Thoracic aorta (tissue), 2 donors: ENCODE results near the gene STAT6. TPM values are rescaled to one million over a fixed set of nuclear protein-coding genes. Genes with fewer than 3 reads are reported as not detected.

Source experiments
- total RNA-seq, 2 donors: library from RNA; depleted of rRNA; stranded (reverse); fragments of >200 nt; gene quantifications; one replicate each; pipeline versions ENCODE4 v1.1.0 to v1.2.3, GENCODE V29; 2016

Gene STAT6
- total RNA-seq, 2 donors from 2014 or later = 133 to 185 TPM

Other genes with a start within 250 kb of the STAT6 start
- under 1 TPM in 1 of 2 donors, not detected in 1; 0.27 TPM for gene SDR9C7, start 177.0 kb downstream of the STAT6 start, total RNA-seq
- gene RDH16, start 153.8 kb downstream of the STAT6 start, total RNA-seq = under 1 TPM; 0.54 to 0.71 TPM
- 1 to 10 TPM; 3.1 to 8.3 TPM for gene ZBTB39, start 104.8 kb downstream of the STAT6 start, total RNA-seq
- not detected for gene TAC3, start 94.8 kb downstream of the STAT6 start, total RNA-seq
- gene MYO1A, start 61.2 kb downstream of the STAT6 start, total RNA-seq = 1 to 10 TPM; 1.7 to 2.2 TPM
- 1 to 10 TPM; 6.6 to 6.9 TPM for gene NEMP1, start 32.6 kb downstream of the STAT6 start, total RNA-seq
- gene NAB2, start 22.2 kb downstream of the STAT6 start, total RNA-seq = 10 to 100 TPM; 30.5 to 39.3 TPM
- 100 to 1,000 TPM; 663 to 755 TPM for gene LRP1, start 17.1 kb upstream of the STAT6 start, total RNA-seq
- not detected for gene LRP1-AS, start 36.3 kb upstream of the STAT6 start, total RNA-seq
- gene NXPH4, start 105.4 kb upstream of the STAT6 start, total RNA-seq = under 1 TPM in 1 of 2 donors, not detected in 1; 0.81 TPM
- gene SHMT2, start 118.3 kb upstream of the STAT6 start, total RNA-seq = 10 to 100 TPM; 57.3 to 60.4 TPM
- gene STAC3, start 139.8 kb upstream of the STAT6 start, total RNA-seq = under 1 TPM; 0.27 to 0.56 TPM